Stimulated activated CD4-positive, alpha-beta T cell treated with anti-CD3 and anti-CD28 coated beads, TNF-alpha, amount 100 ng/mL, for 1 hour (primary cell): ENCODE data around the gene ANKRD1.
"Not testable (repeated sequence)": the region's sequence is repeated elsewhere in the genome, so short reads cannot be mapped to it uniquely, and the experiment has no call there.

Source experiments
- DNase-seq, 3 donors: peaks; one replicate each; pipeline ENCODE4 v3.0.0-alpha.2; 2020; ENCODE audit warnings: low read depth in 3 of 3, low spot score in 1 of 3

Gene ANKRD1

DNA sequence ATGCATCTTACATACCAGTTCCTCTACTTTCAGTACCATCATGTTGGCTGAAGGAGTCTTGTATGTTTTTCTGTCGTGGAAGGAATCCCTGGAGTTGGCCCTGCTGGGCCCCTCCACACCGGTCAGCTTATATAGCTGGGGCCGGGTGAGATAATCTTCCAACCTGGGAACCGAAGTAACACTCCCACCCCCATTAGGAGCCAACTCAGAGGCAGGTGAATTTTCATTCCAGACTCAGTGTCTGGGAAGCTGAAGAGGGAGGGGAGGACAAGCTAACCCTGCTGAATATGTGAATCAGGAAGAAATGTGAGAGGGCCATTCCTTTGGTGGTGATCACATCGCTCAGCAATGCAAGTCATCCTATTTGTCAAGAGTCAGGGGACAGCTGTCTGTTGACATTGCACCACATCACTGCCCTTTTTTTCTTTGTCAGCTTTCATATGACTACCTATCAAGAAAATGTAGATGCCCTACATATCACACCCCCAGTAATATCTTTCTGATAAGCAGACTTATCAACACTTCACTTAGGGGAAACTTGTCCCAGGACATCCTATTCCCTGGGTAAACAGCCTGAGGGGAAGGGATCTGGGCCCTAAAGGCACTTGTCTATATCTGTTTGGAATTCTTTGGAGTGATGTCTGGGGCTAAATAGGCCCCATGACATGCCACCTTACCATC is at the start of gene ANKRD1:
Gene ANKRD1 (minus strand): TSS at position 102 of the 681 bp plus-strand sequence. CDS start 60 bp downstream, at position 42.
- DNase-seq, result no peak

- DNase-seq, result no peak
These were observed 49.2 kb upstream of the ANKRD1 start for GRCh38 chr10:90969947-90970673.

GRCh38 chr10:90969121-90969534 is 48.2 kb upstream of the ANKRD1 start:
- no peak for DNase-seq

- no peak for DNase-seq
These were observed 47.6 kb upstream of the ANKRD1 start for GRCh38 chr10:90968328-90969081.

GRCh38 chr10:90967865-90968264 is 47.0 kb upstream of the ANKRD1 start:
- no peak for DNase-seq

GRCh38 chr10:90966146-90966545 is 45.3 kb upstream of the ANKRD1 start:
- DNase-seq, result no peak

DNA sequence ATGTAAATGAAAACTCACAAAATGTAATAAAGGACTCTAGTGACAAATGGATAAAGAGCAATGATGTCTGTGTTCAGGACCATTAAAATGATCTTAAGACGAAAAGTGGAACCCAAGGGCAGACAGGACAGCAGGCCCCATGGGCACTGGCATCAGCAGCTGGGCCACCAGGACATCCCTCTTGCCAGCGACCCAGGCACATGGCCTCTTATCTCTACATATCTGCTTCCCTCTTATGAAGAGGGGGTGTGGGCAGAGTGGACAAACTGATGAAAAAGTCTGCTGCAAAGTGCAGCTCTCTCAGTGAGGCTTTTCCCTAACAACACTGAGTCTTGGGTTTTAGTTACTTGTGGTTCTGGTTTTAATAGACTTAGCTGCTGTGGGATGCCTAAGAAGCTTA is 44.8 kb upstream of the ANKRD1 start:
- DNase-seq, result no peak

DNA sequence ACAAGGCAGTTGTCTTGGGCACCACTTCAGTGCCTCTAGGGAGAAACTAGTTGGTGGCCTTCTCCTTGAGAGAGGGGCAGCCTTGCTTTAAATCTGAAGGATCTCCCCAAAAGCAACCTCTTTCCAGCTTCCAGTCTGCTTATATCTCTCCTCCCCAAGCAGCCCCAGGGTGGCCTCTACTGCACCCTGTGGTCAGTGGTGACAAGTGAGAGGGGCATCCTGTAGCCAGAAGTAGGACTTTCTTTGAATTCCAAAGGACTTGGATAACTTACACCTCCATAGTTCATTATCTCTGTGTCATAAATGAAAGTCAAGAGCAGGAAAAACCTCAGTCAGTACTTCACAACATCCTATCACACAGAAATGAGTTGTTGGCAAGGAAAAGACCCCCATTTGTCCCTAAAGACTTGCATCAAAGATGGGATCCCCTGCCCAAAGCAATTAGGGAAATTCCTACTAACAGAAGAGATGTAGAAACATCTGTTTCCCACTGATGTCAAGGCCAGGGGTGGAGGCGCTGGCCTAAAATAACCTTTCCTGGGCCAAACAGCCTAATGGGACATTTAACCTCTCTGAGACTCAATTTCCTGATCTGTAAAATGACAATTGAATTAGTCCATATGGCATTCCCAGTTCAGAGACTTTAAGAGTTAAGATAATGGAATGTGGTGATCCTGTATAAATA is 44.0 kb upstream of the ANKRD1 start:
- DNase-seq, result no peak

DNA sequence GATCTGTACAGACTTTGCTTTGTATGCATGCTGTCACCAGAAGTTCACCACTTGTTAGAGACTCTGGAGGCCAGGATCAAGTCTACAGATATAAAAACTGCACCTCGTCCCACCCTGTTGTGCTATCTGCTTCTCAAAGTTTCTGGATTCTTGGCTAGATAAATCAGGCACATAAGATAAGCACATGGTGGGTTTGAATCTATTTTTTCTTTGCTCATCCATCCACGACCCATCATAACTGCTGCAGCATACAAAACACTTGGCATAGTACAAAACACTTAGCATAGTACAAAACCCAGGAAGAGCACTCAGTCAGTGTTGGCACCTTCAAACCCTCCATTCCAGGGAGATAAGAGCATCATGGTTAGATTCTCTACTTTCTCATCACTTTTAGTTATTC is 42.4 kb upstream of the ANKRD1 start:
- DNase-seq, result no peak

- DNase-seq, result no peak
These were observed 39.5 kb upstream of the ANKRD1 start for GRCh38 chr10:90960355-90960814.

DNA sequence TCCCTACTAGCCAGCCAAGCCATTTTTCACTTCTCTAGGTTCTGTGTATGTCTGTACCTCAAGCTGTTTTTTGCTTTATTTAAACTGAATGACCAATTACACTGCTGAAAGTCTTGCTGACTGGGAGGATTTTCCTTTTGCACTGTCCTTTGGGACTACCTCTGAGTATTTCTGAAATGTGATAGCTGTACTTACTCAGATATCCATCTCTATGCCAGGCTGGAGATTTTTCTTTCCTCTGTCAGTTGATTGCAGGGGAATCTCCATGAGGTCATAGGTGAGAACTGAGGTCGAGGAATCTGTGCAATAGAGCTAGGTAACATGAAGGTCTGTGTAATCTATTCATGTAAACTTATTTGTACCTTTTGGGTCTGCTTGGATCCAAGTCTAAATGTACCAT is 38.9 kb upstream of the ANKRD1 start:
- DNase-seq, result no peak

GRCh38 chr10:90958781-90959180 is 37.9 kb upstream of the ANKRD1 start:
- DNase-seq, result no peak

DNA sequence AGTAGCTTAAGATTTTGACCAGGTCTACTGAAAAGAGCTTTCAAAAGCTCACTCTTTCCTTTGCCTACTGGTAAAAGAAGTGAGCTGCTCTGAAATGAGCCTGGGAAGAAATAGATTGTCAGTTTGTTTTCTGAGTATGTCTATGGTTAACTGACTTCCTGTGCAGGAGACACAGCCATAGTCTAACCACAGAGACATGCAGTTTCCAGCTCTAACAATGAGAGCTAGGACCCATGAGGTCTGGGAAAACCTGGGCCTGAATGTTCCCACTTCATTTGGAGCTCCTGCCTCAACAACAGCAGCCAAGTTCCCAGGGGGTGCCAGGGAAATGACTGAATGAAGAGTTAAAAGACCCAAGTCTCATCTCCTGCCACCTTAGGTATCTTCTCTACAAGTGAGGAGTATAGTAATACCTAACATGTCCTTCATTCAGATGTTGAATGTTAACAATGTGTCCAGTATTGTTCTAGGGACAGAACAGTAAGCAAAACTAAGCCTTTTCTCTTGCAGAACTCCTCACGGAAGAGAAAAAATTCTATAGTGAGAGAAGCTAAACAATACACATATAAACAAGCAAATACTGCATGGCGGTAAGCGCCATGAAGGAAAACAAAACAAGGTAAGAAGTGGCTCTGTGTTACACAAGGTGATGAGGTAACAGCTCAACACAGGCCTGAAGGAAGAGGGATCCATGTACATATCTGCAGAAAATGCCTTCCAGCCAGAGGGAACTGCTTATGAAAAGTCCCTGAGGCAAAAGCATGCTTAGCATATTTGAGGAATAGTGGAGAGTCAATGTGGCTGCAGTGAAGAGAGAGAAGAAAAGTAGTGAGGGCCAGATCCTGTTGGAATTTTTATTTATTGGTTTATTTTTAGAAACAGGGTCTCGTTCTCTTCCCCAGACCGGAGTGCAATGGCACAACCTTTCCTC is 26.4 kb upstream of the ANKRD1 start:
- DNase-seq, result no peak

- DNase-seq, result no peak
These were observed 24.7 kb upstream of the ANKRD1 start for GRCh38 chr10:90945491-90946070.

GRCh38 chr10:90944749-90945148 is 23.9 kb upstream of the ANKRD1 start:
- no peak for DNase-seq

DNA sequence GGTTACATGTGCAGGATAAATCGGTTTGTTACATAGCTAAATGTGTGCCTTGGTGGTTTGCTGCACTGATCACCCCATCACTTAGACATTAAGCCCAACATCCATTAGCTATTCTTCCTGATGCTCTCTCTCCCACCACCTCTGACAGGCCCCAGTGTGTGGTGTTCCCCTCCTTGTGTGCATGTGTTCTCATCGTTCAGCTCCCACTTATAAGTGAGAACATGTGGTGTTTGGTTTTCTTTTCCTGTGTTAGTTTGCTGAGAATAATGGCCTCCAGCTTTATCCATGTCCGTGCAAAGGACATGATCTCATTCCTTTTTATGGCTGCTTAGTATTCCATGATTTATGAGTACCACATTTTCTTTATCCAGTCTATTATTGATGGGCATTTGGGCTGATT is 22.1 kb upstream of the ANKRD1 start:
- not testable (repeated sequence) for DNase-seq

DNA sequence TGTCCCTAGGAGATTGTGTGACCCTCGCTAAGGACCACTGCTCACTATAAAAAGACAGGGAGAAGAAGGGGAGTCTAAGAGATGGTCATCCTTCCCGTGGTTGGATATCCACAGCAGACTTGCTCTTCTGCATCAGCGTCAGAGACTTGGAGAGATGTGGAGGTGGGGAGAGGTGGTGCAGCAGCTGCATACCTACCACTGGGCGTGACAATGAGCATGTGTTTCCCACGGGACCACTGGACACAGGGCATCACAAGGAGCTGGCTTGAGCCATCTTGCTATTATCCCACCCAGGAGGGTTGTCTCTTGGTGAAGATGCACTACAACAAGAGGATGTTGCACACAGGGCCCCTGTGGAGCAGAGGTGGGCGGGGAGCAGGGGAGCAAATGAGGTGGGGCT is 18.8 kb upstream of the ANKRD1 start:
- no peak for DNase-seq

DNA sequence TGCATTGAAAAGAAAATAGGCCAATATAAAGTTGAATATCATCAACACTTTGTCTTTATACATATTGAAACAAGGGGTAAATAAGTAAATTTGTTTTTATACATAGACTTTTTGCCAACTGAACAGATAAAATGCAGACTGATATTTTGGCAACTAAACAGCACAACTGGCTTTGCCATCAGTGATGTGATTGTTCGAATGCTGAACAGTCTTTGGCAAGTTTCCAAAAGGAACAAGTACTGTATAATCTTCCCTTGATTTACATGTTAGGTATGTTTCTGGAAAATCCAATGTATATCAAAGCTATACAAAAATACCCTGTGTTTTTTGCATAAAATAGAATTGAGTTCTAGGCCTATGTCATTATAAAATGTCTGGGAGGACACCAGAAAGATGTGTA is 18.2 kb upstream of the ANKRD1 start:
- no peak for DNase-seq

GRCh38 chr10:90937645-90938258 is 16.9 kb upstream of the ANKRD1 start:
- DNase-seq, result no peak

GRCh38 chr10:90936276-90936659 is 15.4 kb upstream of the ANKRD1 start:
- DNase-seq, result no peak
